ENCODE measurements around the gene KHDRBS2.

The KHDRBS2 gene

DNA sequence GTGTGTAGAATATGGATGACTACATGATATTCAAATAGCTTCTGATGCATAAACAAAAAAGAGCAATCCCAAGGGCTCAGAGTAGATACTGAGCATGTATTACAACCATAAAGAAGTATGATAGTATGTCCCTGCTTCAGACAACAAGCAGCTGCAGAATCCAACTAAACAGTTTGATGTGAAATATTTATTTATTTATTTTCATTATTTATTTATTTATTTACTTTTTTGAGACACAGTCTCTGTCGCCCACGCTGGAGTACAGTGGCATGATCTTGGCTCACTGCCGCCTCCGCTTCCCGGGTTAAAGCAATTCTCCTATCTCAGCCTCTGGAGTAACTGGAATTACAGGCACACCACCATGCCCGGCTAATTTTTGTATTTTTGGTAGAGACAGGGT, 384.3 kb downstream of the KHDRBS2 start:
- Histone ChIP-seq H3K27me3 (ENCODE audit: control insufficient read depth, insufficient read depth, low read length) (no peaks in the 10 kb centered on the region), H3K4me3 (ENCODE audit: low read length) (no peak overlapping the region), H3K9me3 (ENCODE audit: control insufficient read depth, low read length) (no peaks in the 10 kb centered on the region), H3K4me1 (ENCODE audit: control insufficient read depth, insufficient read depth, low read length) (no peaks in the 10 kb centered on the region), H3K9ac (ENCODE audit: low read length) (no peak overlapping the region), H3K36me3 (ENCODE audit: control insufficient read depth, insufficient read depth, low read length) (no peaks in the 10 kb centered on the region)

DNA sequence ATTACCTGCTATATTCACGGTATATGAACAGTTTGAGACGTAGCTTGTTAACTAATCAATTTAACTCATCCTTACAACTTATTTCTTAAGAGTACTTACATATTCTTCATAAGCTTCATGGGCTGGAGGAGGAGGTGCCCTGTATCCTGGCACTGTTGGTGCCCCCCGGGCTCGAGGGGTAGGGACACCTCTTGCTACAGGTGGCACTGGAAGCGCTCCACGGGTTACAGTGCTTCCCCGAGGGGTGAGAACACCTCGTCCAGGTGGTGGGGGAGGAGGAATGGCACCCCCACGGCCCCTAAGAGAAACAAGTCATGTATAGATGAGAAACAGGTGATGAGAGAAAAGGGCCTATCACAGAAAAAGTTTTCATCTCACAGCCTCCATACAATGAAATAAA, 391.5 kb downstream of the KHDRBS2 start:
- H3K4me3 ChIP-seq (ENCODE audit: low read length) = no peak overlapping the region
- H3K9me3 ChIP-seq (ENCODE audit: control insufficient read depth, low read length) = no peaks in the 10 kb centered on the region
- no peaks in the 10 kb centered on the region for H3K27me3 ChIP-seq (ENCODE audit: control insufficient read depth, insufficient read depth, low read length)
- no peaks in the 10 kb centered on the region for H3K4me1 ChIP-seq (ENCODE audit: control insufficient read depth, insufficient read depth, low read length)
- no peak overlapping the region for H3K9ac ChIP-seq (ENCODE audit: low read length)
- no peaks in the 10 kb centered on the region for H3K36me3 ChIP-seq (ENCODE audit: control insufficient read depth, insufficient read depth, low read length)

DNA sequence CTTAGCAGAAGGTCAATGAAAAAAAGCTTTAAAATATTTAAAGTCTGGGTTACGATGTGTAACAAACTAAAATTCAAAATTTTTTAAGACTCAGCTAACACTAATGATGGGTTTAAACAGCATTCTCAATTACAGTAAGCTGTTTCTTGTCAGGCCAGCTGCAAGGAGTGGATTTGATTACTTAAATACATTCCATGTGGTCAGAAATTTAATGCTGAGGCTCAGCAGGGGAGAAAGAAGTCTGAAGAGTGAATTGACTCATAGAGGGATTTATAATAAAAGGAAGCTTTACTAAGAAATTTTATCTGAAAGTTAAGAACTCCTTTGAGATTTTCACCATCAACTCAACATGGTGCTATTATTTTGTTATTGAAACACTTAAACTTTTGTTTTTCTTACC, 398.6 kb downstream of the KHDRBS2 start:
- H3K36me3 ChIP-seq (ENCODE audit: control insufficient read depth, insufficient read depth, low read length) = no peaks in the 10 kb centered on the region
- no peaks in the 10 kb centered on the region for H3K27me3 ChIP-seq (ENCODE audit: control insufficient read depth, insufficient read depth, low read length)
- no peaks in the 10 kb centered on the region for H3K4me1 ChIP-seq (ENCODE audit: control insufficient read depth, insufficient read depth, low read length)
- no peak overlapping the region for H3K4me3 ChIP-seq (ENCODE audit: low read length)
- H3K9me3 ChIP-seq (ENCODE audit: control insufficient read depth, low read length) = no peaks in the 10 kb centered on the region
- H3K9ac ChIP-seq (ENCODE audit: low read length) = no peak overlapping the region

DNA sequence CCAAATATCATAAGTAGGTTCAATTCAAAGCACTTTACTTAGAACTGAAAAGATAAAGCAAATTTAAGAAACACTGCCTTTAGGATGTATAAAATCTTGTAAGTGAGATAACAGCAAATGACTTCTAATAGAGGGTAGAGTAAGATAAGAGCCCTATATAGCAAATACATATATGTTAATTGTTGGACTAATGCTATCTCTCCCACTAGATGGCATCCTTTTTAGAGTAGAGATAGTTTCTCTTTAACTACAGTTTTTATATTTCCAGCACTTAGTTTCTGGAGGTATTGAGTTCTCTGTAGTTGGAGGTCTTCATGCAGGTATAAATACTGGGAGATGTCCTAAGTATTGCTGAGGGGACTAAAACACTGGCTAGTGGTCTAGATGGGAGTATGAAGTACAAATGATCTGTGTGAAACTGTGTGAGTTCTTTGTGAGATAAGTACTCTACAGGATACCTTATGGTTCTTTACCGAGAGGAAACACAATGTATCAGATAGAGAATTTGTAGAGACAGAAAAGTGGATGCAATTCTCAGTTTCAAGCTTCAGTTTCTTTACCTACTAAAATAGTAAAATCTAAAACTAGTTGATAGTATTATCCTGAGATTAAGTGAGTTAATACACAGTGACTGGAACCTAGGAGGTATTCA, 399.3 kb downstream of the KHDRBS2 start:
- Histone ChIP-seq H3K27me3 (ENCODE audit: control insufficient read depth, insufficient read depth, low read length) (no peaks in the 10 kb centered on the region), H3K9ac (ENCODE audit: low read length) (no peak overlapping the region), H3K4me3 (ENCODE audit: low read length) (no peak overlapping the region), H3K9me3 (ENCODE audit: control insufficient read depth, low read length) (no peaks in the 10 kb centered on the region), H3K4me1 (ENCODE audit: control insufficient read depth, insufficient read depth, low read length) (no peaks in the 10 kb centered on the region), H3K36me3 (ENCODE audit: control insufficient read depth, insufficient read depth, low read length) (no peaks in the 10 kb centered on the region)

DNA sequence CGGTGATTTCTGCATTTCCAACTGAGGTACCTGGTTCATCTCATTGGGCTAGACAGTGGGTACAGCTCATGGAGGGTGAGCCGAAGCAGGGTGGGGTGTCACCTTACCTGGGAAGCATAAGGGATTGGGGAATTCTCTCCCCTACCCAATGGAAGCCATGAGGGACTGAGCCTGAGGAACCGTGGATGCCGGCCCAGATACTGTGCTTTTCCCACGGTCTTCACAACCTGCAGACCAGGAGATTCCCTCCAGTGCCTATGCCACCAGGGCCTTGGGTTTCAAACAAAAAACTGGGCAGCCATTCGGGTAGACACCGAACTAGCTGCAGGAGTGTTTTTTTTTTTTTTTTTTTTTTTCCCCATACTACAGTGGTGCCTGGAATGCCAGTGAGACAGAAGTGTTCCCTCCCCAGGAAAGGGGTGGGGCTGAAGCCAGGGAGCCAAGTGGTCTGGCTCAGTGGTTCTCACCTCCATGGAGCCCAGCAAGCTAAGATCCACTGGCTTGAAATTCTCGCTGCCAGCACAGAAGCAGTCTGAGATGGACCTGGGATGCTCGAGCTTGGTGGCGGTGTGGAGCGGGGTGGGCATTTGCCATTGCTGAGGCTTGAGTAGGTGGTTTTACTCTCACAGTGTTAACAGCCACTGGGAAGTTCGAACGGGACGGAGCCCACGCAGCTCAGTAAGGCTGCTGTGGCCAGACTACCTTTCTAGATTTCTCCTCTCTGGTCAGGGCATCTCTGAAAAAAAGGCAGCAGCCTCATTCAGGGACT, 416.2 kb downstream of the KHDRBS2 start:
- H3K9me3 ChIP-seq (ENCODE audit: control insufficient read depth, low read length) = no peaks in the 10 kb centered on the region
- H3K4me1 ChIP-seq (ENCODE audit: control insufficient read depth, insufficient read depth, low read length) = no peaks in the 10 kb centered on the region
- no peak overlapping the region for H3K9ac ChIP-seq (ENCODE audit: low read length)
- H3K4me3 ChIP-seq (ENCODE audit: low read length) = no peak overlapping the region
- H3K36me3 ChIP-seq (ENCODE audit: control insufficient read depth, insufficient read depth, low read length) = no peaks in the 10 kb centered on the region
- no peaks in the 10 kb centered on the region for H3K27me3 ChIP-seq (ENCODE audit: control insufficient read depth, insufficient read depth, low read length)

DNA sequence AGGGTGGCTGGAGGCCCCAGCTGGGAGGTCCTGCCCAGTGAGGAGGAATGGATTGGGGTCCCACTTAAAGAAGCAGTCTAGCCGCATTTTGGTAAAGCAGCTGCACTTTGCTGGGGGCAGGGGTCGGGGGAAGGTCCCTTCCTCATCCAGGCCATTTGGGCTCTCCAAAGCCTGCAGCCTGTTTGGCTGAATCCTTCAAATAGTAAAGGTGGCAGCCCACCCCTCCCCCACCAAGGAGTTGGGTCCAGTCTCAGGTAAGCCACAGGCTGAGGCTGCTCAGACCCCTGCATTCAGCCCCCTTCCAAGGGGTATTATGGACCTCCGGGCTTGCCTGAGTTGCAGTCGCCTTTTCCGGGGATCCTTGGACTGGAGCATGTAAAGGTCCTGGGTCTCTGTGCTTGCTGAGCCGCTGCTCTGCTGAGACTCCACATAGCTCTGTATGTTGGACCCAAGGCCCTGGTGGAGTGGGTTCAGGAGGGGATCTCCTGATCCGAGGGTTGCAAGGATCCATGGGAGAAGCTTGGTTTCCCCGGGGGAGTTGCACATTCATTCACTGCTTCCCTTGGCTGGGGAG, 417.4 kb downstream of the KHDRBS2 start:
- Histone ChIP-seq H3K27me3 (ENCODE audit: control insufficient read depth, insufficient read depth, low read length) (no peaks in the 10 kb centered on the region), H3K36me3 (ENCODE audit: control insufficient read depth, insufficient read depth, low read length) (no peaks in the 10 kb centered on the region), H3K4me3 (ENCODE audit: low read length) (no peak overlapping the region), H3K4me1 (ENCODE audit: control insufficient read depth, insufficient read depth, low read length) (no peaks in the 10 kb centered on the region), H3K9me3 (ENCODE audit: control insufficient read depth, low read length) (no peaks in the 10 kb centered on the region), H3K9ac (ENCODE audit: low read length) (no peak overlapping the region)

DNA sequence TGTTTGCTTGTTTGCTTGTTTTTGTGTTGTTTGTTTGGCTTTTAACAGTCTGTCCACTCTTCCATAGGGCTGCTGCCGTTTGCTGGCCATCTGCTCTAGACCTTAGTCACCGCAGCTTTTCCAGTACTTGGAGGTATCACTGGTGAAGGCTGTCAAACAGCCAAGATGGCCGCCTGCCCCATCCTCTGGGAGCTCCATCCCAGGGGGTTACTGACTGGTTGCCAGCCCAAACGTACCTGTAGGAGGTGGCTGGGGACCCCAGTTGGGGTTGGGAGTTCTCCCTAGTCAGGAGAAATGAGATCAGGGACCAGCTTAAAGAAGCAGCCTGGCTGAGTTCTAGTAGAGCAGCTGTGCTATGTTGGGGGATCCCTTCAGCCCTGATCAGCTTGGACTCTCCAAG, 418.4 kb downstream of the KHDRBS2 start:
- Histone ChIP-seq H3K36me3 (ENCODE audit: control insufficient read depth, insufficient read depth, low read length) (no peaks in the 10 kb centered on the region), H3K4me3 (ENCODE audit: low read length) (no peak overlapping the region), H3K9me3 (ENCODE audit: control insufficient read depth, low read length) (no peaks in the 10 kb centered on the region)

DNA sequence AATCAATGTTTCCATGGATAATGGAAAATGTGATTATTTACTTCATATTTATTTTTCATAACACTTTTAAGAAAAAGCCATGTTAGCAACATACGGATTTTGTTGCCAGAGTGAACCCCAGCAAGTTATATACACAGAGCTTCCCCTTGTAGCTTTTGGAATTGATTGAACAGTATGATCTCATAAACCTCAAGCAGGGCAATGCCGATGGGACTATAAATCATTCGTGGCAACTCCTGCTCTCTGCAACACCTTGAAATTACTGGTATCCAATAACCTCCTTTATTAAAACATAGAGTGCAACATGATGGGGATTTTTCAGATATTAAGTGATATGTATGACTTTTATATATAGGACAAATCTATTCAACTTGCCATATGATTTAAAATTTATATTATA, 428.5 kb downstream of the KHDRBS2 start:
- Histone ChIP-seq H3K27me3 (ENCODE audit: control insufficient read depth, insufficient read depth, low read length) (no peaks in the 10 kb centered on the region), H3K9ac (ENCODE audit: low read length) (no peak overlapping the region), H3K4me3 (ENCODE audit: low read length) (no peak overlapping the region), H3K4me1 (ENCODE audit: control insufficient read depth, insufficient read depth, low read length) (no peaks in the 10 kb centered on the region), H3K36me3 (ENCODE audit: control insufficient read depth, insufficient read depth, low read length) (no peaks in the 10 kb centered on the region), H3K9me3 (ENCODE audit: control insufficient read depth, low read length) (no peaks in the 10 kb centered on the region)

More for the DNA sequence above, 418.4 kb downstream of the KHDRBS2 start:
- Histone ChIP-seq H3K4me1 (ENCODE audit: control insufficient read depth, insufficient read depth, low read length) (no peaks in the 10 kb centered on the region), H3K9ac (ENCODE audit: low read length) (no peak overlapping the region), H3K27me3 (ENCODE audit: control insufficient read depth, insufficient read depth, low read length) (no peaks in the 10 kb centered on the region)

DNA sequence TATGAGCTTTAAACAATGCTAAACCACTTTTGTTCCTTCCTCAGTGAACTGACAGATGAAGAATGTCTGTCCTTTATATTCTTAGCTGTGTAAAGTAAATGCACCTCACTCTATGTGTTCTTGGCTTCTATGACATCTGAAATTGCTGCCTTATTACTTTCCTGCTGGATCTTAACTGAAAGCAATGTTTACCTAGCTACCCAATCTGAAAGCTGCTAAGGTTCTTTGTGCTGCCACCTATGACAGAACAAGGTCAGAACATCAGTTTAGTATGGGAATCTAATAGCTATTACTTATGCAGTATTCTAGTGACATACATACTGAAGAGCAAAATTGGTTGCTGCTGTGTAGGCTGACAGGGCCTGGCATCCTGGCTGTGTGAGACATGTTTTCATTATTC, 444.1 kb downstream of the KHDRBS2 start:
- H3K36me3 ChIP-seq (ENCODE audit: control insufficient read depth, insufficient read depth, low read length) = no peaks in the 10 kb centered on the region

DNA sequence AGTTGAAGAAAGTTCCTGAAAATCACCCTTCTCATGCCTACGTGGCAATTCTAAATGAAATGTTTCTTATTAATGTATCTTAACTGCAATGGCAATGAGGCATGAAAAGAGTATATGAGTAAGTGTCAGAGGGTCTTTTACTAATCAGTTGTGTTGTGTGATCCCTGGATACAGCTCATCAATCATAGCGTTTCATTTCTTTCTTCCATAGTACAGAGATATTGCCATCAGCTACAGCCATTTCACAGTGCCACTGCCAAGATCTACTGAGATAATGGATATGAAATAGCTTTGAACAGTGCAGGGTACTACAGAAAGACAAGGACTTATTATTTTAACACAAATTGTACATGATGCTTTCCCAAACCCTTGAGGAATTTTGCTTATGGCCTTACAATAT, 450.8 kb downstream of the KHDRBS2 start:
- H3K4me1 ChIP-seq (ENCODE audit: control insufficient read depth, insufficient read depth, low read length) = no peaks in the 10 kb centered on the region
- H3K36me3 ChIP-seq (ENCODE audit: control insufficient read depth, insufficient read depth, low read length) = no peaks in the 10 kb centered on the region
- H3K9me3 ChIP-seq (ENCODE audit: control insufficient read depth, low read length) = no peaks in the 10 kb centered on the region
- no peaks in the 10 kb centered on the region for H3K27me3 ChIP-seq (ENCODE audit: control insufficient read depth, insufficient read depth, low read length)
- H3K9ac ChIP-seq (ENCODE audit: low read length) = no peak overlapping the region
- no peak overlapping the region for H3K4me3 ChIP-seq (ENCODE audit: low read length)

More for the DNA sequence above, 444.1 kb downstream of the KHDRBS2 start:
- Histone ChIP-seq H3K9me3 (ENCODE audit: control insufficient read depth, low read length) (no peaks in the 10 kb centered on the region), H3K9ac (ENCODE audit: low read length) (no peak overlapping the region), H3K4me1 (ENCODE audit: control insufficient read depth, insufficient read depth, low read length) (no peaks in the 10 kb centered on the region), H3K4me3 (ENCODE audit: low read length) (no peak overlapping the region), H3K27me3 (ENCODE audit: control insufficient read depth, insufficient read depth, low read length) (no peaks in the 10 kb centered on the region)

DNA sequence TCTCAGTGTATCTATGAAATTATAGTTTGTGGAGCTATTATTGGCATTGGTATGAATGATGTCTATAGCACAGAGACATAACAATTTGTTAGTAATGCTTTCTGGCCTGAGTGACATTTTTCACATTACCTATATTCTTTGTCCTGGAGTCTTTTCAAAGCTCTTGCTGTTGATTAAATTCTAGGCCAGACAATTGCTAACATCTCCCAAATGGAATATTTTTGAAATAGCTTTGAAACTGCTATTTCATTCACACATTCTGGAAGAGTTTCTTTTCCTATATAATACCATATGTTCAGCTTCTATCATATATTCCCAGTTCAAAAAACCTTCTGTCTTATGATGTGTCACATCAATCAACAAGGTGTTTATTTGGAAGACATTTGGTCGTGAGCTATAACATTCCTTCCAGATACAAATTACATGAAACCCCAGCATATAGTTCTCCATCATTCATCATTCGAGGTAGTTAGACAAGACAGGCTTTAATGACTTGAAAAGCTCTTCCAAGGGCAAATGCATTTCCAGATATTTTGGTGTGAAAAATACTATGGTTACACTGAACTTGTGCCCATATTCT, 452.8 kb downstream of the KHDRBS2 start:
- no peaks in the 10 kb centered on the region for H3K36me3 ChIP-seq (ENCODE audit: control insufficient read depth, insufficient read depth, low read length)
- H3K9me3 ChIP-seq (ENCODE audit: control insufficient read depth, low read length) = no peaks in the 10 kb centered on the region
- no peaks in the 10 kb centered on the region for H3K4me1 ChIP-seq (ENCODE audit: control insufficient read depth, insufficient read depth, low read length)
- no peak overlapping the region for H3K9ac ChIP-seq (ENCODE audit: low read length)
- H3K27me3 ChIP-seq (ENCODE audit: control insufficient read depth, insufficient read depth, low read length) = no peaks in the 10 kb centered on the region
- H3K4me3 ChIP-seq (ENCODE audit: low read length) = no peak overlapping the region

DNA sequence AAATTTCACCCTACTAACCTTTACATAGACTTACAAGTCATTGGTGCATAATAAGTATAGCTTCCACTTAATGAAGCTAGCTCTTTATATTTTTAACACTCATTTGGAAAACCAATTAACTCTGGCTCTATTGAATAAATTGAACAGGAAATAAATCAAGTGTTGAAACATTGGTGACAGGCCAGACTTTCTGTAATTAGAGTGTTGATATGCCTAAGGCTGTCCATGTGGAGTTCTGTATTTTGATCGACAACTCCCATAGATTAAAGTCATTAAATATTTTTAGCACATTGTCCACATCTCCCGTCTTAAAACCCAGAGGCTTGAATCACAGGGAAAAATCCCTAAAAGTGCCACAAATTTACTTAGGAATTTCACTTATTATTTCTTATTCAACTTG, 468.3 kb downstream of the KHDRBS2 start:
- no peak overlapping the region for H3K4me3 ChIP-seq (ENCODE audit: low read length)
- no peak overlapping the region for H3K9ac ChIP-seq (ENCODE audit: low read length)
- no peaks in the 10 kb centered on the region for H3K4me1 ChIP-seq (ENCODE audit: control insufficient read depth, insufficient read depth, low read length)
- no peaks in the 10 kb centered on the region for H3K27me3 ChIP-seq (ENCODE audit: control insufficient read depth, insufficient read depth, low read length)
- no peaks in the 10 kb centered on the region for H3K36me3 ChIP-seq (ENCODE audit: control insufficient read depth, insufficient read depth, low read length)
- no peaks in the 10 kb centered on the region for H3K9me3 ChIP-seq (ENCODE audit: control insufficient read depth, low read length)

All from mucosa of stomach (tissue), 1 donor.